ENCODE results near the gene HOXC9. TPM values are rescaled to one million over a fixed set of nuclear protein-coding genes. Genes with fewer than 3 reads are reported as not detected.

HOXC9 gene
- total RNA-seq, 1 experiment from 2014 or later = not detected

- Histone ChIP-seq H3K23ac (ENCODE audit: insufficient read length, low read depth, low read length) (no peak overlapping the region), H4K5ac (ENCODE audit: insufficient read length, low read depth, low read length) (no peak overlapping the region), H3K27me3 (ENCODE audit: insufficient read depth, low read length) (peaks cover 98% of the 10 kb centered on the region), H4K8ac (replicated peaks; ENCODE audit: insufficient read length, low read depth, low read length) (no peak overlapping the region), H3K18ac (ENCODE audit: insufficient read length, low read depth, low read length) (no peak overlapping the region), H4K91ac (ENCODE audit: insufficient read length, low read depth, low read length) (no peak overlapping the region), H2BK15ac (ENCODE audit: low read depth, low read length) (no peak overlapping the region), H2AK5ac (ENCODE audit: insufficient read length, low read length) (no peak overlapping the region), H3K56ac (ENCODE audit: insufficient read length, low read depth, low read length) (no peak overlapping the region), H3K23me2 (ENCODE audit: insufficient read length, low read depth, low read length, poor library complexity, severe bottlenecking) (no peaks in the 10 kb centered on the region), H3K14ac (ENCODE audit: insufficient read depth, low read length) (no peak overlapping the region), H3K79me1 (ENCODE audit: insufficient read depth, low read depth, low read length, poor library complexity, severe bottlenecking) (no peaks in the 10 kb centered on the region), H3K27ac (ENCODE audit: insufficient read length, low read depth, low read length) (no peak overlapping the region), H2BK20ac (ENCODE audit: low read depth, low read length, poor library complexity, severe bottlenecking) (no peak overlapping the region), H3K9ac (ENCODE audit: extremely low read depth, insufficient read length, low read length) (no peak overlapping the region), H3K4me1 (ENCODE audit: insufficient read depth, low read length) (no peaks in the 10 kb centered on the region), H3K9me3 (ENCODE audit: control insufficient read depth, low read depth, low read length) (no peaks in the 10 kb centered on the region), H3T11ph (ENCODE audit: low read length) (no peak overlapping the region), H4K20me1 (ENCODE audit: control insufficient read depth, insufficient read depth, insufficient read length) (no peaks in the 10 kb centered on the region), H2AFZ (ENCODE audit: low read length) (no peak overlapping the region), H2BK120ac (ENCODE audit: low read depth, low read length, poor library complexity, severe bottlenecking) (no peak overlapping the region), H3K4ac (ENCODE audit: low read depth, low read length) (no peak overlapping the region), H2BK5ac (ENCODE audit: insufficient read length, low read length) (no peak overlapping the region), H3K79me2 (ENCODE audit: insufficient read depth, low read length) (no peaks in the 10 kb centered on the region), H2BK12ac (ENCODE audit: insufficient read length, low read depth, low read length) (no peak overlapping the region), H3K4me2 (ENCODE audit: insufficient read depth, insufficient read length, low read length) (no peak overlapping the region)
- Mint-ChIP-seq H3K9me3 (peaks cover 4 to 9% of the 10 kb centered on the region in 2 experiments; a peak in 3 of 5 replicates), H3K27ac (no peak overlapping the region; a peak in 1 of 7 replicates), H3K36me3 (ENCODE audit: insufficient read depth in 1 of 3, low read depth in 3 of 3) (no peaks in the 10 kb centered on the region), H3K4me1 (peaks cover 4 to 18% of the 10 kb centered on the region in 2 experiments), H3K4me3 (no peak overlapping the region; a peak in 1 of 5 replicates), H3K27me3 (ENCODE audit: low read depth) (peaks cover 100% of the 10 kb centered on the region)
- no peak for TF ChIP-seq CTCF (conservative IDR thresholded peaks at IDR 0.05)
- no peak for DNase-seq
- no CpG with 5 or more reads among the region's 8 CpGs for WGBS (ENCODE audit: extremely low coverage, insufficient read length, low lambda C conversion rate)
These were observed 1.6 kb downstream of the HOXC9 start for GRCh38 chr12:54001283-54002187.
